ENCODE results near the gene KIAA0232.
"Not testable (repeated sequence)": the region's sequence is repeated elsewhere in the genome, so short reads cannot be mapped to it uniquely, and the experiment has no call there.

The KIAA0232 gene

DNA sequence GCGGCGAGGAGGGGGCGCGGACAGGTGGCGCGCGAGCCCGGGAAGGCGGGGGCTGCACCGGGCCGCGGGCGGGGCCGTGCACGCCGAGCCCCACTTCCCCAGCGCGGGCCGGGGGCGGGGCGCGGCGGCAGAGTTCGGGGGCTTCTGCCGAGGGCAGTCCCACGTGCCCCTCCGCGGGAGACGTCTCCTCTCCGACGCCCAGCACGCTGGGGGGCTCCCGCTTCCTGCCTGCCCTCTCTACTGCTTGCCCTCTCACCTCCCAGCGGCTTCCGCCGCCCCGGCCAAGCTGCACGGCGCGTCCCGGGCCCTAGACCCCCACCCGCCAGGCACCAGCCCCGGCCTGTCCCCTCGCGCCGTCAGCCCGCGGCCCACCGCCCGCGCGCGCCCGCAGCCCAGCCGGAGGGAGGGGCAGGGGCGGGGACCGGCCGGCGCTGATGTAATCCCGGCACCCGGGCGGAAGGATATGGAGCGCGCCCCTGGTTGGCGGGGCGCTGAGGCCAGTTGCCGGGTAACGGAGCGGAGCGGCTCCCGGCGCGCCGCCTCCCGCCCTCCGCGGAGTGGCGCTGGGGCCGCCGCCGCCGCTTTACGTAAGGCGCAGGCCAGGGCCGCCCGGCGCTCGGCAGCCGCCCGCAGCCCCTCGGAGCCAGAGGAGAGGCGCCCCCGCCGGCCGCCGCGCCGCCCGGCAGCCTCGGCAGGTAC, at the start of gene KIAA0232:
KIAA0232 (plus strand) TSS at position 581 of the 699 bp plus-strand sequence. CDS start 41,727 bp downstream, outside the sequence.
- DNase-seq = peak; percentile 45

DNA sequence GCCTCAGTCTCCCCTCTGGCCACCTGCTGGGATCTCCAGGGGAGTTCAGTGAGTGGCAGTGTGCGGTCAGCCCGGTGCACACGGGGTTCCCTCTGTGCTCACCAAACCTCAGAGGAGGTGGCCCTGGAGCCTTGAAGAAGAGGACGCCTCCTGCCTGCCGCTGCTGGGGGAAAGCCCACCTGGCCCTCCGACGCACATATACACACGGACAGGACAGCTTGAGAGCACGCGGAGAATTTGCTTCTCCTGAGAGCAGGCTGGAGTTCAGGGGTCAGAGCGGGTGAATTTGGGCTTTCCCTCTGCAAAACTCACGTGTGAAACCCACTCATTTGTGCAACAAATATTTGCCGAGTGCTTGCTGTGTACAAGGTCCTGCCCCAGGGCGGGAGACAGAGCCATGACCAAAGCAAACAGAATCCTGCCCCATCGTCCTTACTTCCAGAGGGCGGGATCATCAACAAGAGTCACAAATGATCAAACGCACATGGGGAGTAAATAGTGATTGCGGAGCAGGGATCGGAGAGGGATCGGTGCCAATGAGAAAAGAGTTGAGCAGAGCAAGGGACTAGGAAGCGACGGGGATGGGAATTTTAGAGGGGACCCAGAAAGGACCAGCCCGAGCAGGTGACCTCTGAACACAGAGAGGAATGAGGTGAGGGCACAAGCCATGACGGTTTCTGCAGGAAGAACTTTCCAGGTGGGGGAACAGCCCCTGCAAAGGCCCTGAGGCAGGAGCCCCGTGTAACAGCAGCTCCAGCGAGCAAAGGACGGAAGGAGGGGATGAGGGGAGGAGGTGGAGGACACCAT, 49.0 kb upstream of the KIAA0232 start:
- no peak for DNase-seq

DNA sequence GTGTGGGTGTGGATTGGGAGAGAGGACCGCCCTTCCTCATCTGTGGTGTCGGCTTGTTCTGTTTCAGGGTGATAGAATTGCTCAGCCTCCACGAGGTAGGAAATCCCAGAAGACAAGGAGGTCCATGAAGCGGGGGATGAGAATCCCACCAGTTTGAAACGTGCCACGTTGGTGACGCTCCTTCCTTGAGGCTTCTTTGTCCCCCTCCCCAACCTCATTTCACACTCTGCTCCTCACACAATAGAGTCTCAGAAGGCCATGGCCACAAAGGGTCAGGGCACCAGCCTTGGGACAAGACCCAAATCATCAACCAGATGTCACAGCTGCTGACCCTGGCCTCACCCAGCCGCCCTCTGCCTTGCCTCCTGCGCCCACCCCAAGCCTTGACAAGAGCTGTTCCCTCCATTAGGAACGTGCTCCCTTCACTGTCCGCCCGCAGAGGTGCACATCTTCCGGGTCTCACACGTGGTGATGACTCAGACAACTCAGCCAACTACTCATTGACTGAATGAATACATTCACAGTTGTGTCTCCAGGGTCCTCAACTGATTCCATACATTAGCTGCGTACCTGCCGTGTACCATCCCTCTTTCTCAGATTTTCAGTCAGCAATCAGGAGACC, 48.3 kb upstream of the KIAA0232 start:
- no peak for DNase-seq

GRCh38 chr4:6739920-6740319, 42.6 kb upstream of the KIAA0232 start:
- DNase-seq = no peak

DNA sequence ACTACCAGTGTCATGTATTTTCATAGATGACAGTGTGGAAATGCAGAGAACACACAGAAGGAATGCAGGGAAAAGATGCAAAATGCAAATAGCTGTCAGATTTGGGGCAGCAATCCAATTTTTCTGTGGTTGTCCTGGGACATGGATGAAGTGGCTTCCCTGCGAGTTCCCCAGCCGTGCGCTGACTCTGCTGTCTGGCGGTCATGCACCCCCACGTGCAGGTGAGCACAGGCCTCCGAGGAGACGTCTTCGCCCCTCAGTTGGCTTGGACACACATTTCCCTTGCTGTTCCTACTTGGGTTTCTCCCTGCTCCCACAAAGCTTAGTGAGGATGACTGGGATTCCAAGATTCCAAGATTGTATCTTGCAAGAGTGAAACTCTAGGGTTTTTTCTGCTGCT, 42.2 kb upstream of the KIAA0232 start:
- no peak for DNase-seq

- no peak for DNase-seq
Measured at GRCh38 chr4:6742507-6742906, 40.0 kb upstream of the KIAA0232 start.

- DNase-seq = no peak
Measured at GRCh38 chr4:6742989-6743388, 39.5 kb upstream of the KIAA0232 start.

DNA sequence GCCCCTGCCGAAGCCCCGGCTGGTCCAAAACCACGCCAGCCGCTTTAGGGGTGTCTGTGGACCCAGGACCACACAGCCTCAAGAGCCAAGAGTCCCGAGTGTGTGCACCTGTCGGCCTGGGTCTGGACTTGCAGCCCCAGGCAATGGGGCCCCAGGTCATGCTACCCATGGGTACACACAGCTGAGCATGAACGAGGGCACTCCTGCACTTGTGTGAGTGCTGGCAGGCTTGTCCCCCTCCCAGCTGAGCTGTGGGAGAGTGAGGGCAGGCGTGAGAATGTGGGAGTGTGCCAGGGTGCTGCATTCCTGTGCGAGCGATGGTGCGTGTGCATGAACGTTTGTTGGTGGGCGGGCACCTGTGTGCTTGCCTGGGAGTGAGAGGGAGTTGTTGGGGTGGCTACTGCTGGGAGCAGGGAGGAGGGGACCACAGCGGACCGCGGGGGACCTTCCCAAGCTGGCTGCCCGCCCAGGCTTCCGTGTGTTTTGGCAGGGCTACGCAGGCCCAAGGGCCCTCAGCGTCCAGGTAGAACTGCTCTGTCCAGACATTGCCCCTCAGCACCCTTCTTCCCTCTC, 35.7 kb upstream of the KIAA0232 start:
- no peak for DNase-seq

- no peak for DNase-seq
Measured at GRCh38 chr4:6747294-6748051, 35.1 kb upstream of the KIAA0232 start.

GRCh38 chr4:6748286-6748685, 34.2 kb upstream of the KIAA0232 start:
- no peak for DNase-seq

DNA sequence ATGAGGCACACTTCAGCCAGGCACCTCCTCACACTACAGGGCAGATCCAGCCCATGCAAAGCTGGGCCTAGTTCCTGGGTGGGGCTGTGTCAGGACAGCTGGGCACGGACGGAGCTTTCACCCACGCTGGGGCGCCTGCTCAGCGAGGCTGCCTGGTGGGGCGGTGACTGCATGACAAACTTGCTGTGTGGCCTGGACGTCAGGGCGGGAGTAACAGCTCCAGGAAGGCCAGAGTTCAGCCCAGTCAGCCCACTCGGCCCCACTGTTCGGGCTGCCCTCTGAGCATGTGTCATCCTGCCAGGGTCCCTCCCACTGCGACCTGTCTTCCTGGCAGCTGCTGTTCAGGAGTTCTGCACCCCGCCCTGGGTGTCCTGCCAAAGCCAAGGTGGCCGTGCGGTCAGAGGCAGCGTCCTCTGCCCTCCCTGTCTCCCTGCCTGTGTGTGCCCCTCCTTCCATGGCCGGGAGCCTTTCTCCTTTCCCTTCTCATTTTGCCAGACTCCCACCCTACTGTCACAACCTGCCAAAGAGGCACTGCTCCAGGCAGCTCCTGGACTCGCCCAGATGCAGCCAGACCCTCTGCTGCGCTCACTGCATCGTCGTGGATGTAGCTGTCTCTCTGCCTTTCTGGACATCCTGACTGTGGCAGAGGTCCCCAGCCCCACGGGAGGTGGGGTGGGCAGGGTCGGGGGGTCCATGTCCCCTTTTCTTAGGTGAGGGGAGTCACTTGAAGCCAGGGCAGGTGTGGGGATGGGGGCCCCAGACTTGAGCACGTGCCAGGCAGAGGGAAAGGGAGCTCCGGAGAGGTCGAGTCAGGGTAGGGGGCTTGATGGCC, 33.0 kb upstream of the KIAA0232 start:
- DNase-seq = no peak

DNA sequence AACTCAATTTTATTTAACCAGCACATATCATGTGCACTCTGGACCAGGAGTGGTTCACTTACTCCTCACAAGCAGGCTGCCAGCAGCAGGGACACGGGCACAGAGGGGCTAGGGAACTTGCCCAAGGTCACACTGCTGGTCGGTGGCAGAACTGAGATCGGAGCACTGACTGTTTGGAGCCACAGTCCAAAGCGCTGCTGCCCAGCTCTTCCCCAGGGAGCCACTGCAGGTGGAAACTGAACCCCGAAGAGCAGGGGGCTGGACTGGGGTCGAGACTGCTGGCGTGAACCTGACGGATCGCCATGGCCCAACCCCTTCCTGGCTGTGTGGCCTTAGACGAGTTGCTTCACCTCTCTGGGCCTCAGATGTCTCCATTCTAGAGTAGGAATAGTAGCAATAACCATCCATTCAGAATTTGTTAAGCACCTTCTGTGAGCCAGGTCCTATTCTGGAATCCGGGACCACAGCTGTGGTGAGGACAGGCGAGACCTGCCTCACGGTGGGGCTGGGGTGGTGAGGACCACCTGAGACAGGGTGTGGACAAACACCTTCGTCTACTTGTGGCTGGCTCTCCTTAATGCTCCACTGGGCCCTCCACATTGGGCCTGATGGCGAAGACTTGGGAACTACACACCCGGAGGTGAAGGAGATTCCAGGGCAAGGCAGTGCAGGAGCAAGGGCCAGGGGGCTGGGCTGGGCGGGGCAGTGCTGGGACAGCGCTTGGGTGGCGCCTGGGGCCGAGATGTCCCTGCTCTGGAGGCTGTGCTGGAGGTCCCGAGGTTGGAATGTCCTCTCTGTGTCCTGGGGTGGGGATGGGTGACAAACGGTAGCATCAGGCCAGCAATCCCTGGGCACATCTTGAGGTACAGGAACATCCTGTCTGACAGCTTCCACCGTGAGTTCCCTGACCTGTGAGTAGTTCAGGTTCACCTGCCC, 32.0 kb upstream of the KIAA0232 start:
- DNase-seq = no peak

- DNase-seq = no peak
Measured at GRCh38 chr4:6751611-6752485, 30.7 kb upstream of the KIAA0232 start.

GRCh38 chr4:6752486-6752829, 30.1 kb upstream of the KIAA0232 start:
- no peak for DNase-seq

DNA sequence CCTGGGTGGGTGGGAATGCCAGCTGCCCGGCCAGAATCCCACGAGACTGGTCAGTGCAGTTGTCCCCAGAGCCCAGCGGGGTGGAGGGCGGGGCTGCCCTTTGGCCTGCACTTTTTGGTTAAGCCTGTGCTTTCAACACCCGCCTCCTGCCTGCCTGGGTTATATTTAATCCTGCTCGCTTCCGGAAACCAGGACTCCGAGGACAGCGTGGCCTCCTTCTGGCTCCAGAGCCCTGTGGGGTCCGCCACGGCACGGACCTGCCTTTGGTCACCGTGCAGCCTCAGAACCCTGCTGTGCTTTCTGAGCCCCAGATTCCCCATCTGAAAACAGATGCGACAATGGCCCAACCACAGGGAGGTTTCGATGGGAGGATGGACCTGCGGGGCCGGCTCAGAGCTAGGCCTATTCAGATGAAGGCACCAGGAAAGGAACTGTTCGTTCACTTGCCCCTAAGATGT, 29.4 kb upstream of the KIAA0232 start:
- DNase-seq = no peak

DNA sequence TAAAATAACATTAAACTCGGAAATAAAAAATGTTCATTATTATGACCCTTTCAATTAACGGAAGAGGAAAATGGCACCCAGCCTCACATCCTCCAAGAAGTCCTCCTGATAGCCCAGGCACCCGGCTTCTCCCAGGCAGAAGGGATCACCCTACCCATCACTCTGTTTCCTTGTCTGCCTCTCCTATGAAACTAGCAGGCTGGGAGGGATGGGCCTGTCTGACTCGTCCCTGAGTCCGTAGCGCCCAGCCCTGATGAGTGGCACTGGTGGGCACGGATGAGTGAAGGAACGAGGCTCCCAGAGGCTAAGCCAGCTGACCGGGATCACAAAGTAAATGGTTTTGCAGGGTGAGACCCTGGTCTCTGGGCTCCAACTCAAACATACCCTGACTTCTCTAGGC, 28.6 kb upstream of the KIAA0232 start:
- DNase-seq = no peak

DNA sequence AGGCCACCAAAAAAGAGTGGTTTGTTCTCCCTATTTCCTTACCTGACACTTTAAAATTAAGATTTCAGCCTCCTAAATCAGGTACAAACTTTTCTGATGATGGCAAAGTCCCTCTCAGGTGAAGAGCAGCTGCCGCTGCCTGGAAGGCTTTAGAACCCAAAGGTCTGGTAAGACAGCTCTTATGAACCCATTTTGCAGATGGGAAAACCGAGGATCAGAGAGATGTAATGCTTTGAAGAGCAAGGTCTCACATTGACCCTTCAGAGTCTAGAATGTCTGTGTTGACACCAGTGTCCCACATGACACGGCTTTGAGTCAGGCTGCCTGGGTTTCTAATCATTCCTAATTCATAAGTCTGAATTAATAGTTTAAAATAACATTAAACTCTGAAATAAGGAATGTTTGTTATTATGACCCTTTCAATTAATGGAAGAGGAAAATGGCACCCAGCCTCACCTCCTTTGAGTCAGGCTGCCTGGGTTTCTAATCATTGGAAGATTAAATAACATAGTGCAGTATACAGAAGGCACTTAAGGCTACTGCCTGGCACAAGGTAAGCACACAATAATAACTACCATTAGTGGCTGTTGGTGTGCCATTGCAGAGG, 27.9 kb upstream of the KIAA0232 start:
- DNase-seq = no peak

DNA sequence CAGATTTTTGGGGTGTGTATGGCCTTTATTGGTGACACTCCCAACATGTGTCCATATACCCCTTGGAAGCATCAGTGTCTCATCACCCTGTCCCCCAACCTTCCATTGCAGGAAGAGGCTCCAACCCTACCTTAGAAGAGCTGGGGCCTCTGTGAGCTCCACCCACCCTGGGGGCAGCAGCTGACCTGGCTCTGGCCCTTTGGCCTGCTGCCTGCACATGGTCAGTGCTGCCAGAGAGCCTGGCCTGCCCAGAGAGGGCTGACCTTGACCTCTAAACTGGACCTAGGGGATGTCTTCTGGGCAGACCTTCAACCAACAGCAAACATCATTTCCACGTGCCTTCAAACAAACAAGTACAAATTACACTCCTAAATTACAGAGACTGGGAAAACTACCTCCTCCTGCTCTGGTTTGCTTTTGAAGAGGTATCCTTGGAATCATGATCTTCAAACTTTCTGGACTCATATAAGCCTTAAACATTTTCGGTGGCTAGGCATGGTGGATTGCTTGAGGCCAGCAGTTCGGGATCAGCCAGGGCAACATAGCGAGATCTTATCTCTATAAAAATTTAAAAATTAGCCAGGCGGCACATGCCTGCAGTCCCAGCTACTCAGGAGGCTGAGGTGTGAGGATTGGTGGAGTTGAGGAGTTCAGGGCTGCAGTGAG, 27.3 kb upstream of the KIAA0232 start:
- DNase-seq = no peak

GRCh38 chr4:6756345-6756744, 26.2 kb upstream of the KIAA0232 start:
- not testable (repeated sequence) for DNase-seq

Data from NCI-H187 treated with DMSO at 0.1 percent for 48 hours (cell line).